HFF-Myc (cell line): Measurements from ENCODE around the gene LHX3.

Experiments used
- DNase-seq: peaks from one replicate; pipeline ENCODE4 v3.0.0-alpha.2; 2011; ENCODE audit warnings: low read depth; ENCODE audit errors: extremely low read depth
- H3K4me3 ChIP-seq: replicated peaks from 2 replicates; pipeline ENCODE4 v1.5.1; 2011; ENCODE audit warnings: low read depth, mild to moderate bottlenecking, control low read depth, low read length
- TF ChIP-seq, protein P1 (sequence below): IDR thresholded peaks from 2 replicates; pipeline ENCODE4 v1.5.1; 2012; ENCODE audit warnings: mild to moderate bottlenecking, low read depth, low read length, control low read depth; ENCODE audit errors: missing control alignments

Gene LHX3

DNA sequence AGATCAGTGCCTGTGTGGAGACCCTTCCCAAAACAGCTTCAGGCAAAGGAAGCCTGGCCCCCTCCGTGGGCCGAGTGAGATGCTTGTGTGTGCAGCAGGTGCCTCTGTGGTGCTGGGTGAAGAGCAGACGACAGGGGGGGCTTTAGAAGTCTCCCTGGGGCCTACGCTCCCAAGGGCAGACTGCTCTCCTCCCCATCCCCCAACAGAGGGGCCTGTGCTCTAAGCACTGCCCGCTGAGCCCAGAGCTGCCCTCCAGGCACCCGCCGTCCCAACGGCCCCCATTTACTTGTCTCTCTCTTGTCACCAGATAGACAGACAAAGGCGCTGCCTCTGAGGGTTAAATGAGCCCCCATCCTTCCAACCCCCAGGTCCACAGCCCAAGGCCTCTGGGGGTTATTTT is 2.7 kb upstream of the LHX3 start:
- DNase-seq = no peak
- H3K4me3 ChIP-seq = no peak overlapping the region
- TF ChIP-seq, protein P1, sequence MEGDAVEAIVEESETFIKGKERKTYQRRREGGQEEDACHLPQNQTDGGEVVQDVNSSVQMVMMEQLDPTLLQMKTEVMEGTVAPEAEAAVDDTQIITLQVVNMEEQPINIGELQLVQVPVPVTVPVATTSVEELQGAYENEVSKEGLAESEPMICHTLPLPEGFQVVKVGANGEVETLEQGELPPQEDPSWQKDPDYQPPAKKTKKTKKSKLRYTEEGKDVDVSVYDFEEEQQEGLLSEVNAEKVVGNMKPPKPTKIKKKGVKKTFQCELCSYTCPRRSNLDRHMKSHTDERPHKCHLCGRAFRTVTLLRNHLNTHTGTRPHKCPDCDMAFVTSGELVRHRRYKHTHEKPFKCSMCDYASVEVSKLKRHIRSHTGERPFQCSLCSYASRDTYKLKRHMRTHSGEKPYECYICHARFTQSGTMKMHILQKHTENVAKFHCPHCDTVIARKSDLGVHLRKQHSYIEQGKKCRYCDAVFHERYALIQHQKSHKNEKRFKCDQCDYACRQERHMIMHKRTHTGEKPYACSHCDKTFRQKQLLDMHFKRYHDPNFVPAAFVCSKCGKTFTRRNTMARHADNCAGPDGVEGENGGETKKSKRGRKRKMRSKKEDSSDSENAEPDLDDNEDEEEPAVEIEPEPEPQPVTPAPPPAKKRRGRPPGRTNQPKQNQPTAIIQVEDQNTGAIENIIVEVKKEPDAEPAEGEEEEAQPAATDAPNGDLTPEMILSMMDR = no peak

DNA sequence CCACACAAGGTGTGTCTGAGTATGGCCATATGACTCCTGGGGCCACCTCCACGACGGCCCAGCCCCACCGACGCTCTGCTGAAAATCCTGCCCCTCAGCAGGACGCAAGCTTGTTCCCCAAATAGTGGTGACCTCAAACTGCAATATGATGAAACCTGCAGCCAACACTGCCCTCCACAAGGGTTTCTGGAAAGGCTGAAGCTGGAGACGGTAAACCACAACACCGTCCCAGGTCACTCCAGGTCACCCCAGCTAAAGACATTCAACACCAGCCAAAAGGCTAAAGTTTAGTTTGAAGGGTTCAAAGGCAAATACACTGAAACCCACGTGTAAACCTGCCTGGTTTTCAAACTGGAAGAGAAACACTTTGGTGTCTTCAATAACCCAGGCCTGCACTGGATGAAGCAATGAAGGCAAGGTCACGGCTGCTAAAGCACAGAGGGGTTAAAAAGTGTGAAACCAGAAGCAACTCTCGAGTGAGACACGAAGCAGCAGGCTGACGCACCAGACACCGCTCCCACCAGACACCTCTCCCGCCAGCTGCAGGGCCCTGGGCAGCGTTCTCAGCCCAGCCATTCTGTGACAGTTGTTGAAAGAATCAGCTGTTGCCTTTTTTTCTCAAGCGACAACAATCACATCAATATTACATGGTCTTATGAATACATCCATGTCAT is 1.8 kb upstream of the LHX3 start:
- DNase-seq = no peak
- no peak overlapping the region for H3K4me3 ChIP-seq
- TF ChIP-seq, protein P1 = no peak

DNA sequence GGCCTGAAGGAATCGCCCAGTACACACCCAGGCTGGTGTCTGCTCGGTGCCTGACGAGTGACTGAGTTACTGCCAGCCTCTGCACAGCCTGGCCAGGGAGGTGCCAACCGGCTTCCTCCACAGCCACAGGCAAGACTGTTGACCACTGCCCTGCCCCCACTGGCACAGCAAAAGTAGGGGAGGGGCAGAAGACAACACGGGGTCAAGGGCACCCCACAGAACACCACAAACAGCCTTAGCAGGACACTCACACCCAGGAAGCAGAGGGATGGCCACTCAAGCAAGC is 722 bp upstream of the LHX3 start:
- TF ChIP-seq, protein P1 = no peak
- H3K4me3 ChIP-seq = no peak overlapping the region
- no peak for DNase-seq

DNA sequence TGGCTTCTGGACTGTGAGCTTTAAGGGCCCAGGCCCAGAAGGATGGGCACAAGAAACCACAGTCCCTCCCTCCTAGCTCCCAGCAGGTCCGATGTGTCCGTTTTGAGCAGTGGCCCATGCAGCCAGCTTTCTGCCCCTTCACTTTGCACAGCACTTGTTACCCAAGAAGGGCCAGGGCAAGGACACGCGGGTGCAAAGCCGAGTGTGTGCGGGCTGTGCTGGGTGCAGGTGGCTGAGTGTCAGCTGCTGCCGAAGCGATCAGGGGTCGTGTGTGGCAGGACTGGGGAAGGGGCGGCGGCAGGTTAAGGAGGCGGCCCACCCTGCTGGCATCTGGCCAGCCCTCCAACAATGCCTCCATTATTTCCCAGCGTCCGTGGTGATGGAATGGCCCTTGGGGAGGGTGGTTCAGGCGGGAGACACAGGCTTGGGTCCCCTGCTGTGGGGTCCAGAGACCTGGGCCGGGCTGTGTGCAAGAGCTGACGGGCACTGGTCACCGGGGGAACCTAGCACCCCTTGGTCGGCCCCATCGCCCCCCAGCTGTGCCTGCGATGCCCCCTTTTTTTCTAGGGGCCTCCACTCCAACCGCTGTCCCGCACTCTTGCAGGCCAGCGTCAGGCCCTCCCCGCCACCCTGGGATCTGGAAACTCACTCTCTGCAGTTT is 653 bp downstream of the LHX3 start:
- H3K4me3 ChIP-seq = no peak overlapping the region
- no peak for DNase-seq
- TF ChIP-seq, protein P1 = no peak

DNA sequence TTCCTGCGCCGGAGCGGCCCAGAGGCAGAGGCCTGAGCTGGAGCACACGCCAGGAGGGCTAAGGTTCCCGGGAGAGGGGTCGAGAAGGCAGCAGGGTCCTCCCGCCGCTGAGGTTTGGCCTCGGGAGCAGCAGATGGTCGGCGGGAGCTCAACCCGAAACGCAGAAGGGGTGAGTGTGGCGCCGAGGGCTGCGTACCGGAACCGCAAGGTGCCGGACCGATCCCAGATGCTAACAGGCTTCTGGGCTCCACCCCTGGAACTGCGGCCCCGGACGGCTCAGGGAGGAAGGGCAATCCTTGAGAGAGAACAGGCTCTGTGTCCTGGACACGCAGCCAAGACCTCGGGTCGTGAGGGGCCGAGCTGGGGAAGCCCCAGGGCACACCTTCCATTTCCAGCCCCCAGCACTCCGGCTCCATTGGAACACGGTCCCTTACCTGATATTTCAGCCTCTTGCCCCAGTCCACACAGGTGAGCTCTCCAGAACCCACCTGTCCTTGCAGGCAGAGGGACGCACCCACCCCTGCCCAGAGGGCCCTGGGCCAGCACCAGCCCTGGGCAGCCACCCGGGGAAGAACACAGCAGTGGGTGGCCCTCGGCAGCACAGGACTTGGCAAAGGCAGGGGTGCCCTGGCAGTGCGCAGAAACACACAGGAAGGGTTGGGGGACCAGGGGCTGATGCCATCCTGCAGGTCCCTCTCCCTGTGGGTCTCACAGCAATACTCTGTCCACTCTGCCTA is 1.4 kb downstream of the LHX3 start:
- DNase-seq = no peak
- H3K4me3 ChIP-seq = no peak overlapping the region
- TF ChIP-seq, protein P1 = no peak

DNA sequence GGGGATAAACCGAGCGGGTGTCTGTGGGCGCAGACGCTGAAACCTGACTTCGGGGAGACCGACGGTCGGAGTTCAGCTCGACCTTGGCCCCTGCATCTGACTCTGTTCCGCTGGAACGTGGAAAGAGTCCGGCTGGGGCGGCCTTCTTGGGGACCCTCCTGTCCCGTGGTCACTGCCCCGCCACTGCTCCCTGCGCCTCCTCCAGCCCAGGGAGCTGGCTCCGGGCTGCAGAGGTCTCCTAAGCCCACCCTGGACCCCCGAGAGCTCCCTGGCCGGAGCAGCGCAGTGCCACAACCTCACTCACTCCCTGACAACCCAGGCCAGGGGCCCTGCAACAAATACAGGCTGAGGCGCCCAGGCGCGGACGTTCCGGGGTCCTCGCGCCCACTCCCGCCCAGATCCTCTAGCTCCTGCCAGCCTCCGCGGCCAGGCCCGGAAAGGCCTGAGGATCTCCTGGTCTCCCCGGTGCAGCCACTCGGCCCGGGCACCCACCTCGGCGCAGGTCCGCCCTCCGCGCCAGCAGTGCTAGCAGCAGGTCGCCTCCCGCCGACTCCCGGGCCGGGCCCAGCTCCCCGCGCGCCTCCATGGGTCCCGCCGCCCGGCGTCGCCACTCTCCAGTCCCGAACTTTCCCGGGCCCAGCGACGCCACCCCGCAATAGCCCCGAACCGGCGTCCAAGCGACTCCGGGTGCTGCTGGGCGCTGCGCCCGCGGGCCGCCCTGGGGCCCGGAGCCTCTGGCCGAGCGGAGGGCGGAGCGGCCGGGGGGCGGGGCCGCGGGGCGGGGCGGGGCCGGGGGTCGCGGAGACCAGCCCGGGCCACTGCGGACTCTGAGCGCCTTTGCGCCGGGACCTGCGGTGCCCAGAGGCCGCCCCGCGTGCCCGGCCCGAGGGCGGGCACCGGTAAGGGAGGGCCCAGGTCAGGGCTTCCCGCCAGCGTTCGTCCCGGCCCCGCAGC is 2.2 kb downstream of the LHX3 start:
- H3K4me3 ChIP-seq = no peak overlapping the region
- TF ChIP-seq, protein P1 = no peak
- DNase-seq = no peak
